ENCODE results near the gene KIAA1671. TPM values are rescaled to one million over a fixed set of nuclear protein-coding genes. Genes with fewer than 3 reads are reported as not detected.

KIAA1671 gene
- total RNA-seq, 1 donor from 2014 or later = 28.5 TPM

GRCh38 chr22:25102722-25103121 lies 150.2 kb downstream of the KIAA1671 start:
- no peaks in the 10 kb centered on the region for H3K9me3 Mint-ChIP-seq (ENCODE audit: low read depth)
- no peaks in the 10 kb centered on the region for H3K27me3 Mint-ChIP-seq (ENCODE audit: low read depth)
- no peak overlapping the region for H3K27ac Mint-ChIP-seq (ENCODE audit: unreplicated experiment)
- no peak for DNase-seq (ENCODE audit: low spot score)
- H3K4me1 Mint-ChIP-seq (ENCODE audit: low read depth) = peaks cover 32% of the 10 kb centered on the region
- H3K36me3 Mint-ChIP-seq (ENCODE audit: low read depth) = no peaks in the 10 kb centered on the region
- H3K4me3 Mint-ChIP-seq (ENCODE audit: unreplicated experiment) = no peak overlapping the region
- TF ChIP-seq CTCF (IDR thresholded peaks at IDR 0.05) = no peak

- Mint-ChIP-seq H3K4me3 (ENCODE audit: unreplicated experiment) (no peak overlapping the region), H3K4me1 (ENCODE audit: low read depth) (peaks cover 16% of the 10 kb centered on the region), H3K36me3 (ENCODE audit: low read depth) (no peaks in the 10 kb centered on the region), H3K27ac (ENCODE audit: unreplicated experiment) (no peak overlapping the region), H3K9me3 (ENCODE audit: low read depth) (no peaks in the 10 kb centered on the region), H3K27me3 (ENCODE audit: low read depth) (no peaks in the 10 kb centered on the region)
- DNase-seq (ENCODE audit: low spot score) = no peak
- TF ChIP-seq CTCF (IDR thresholded peaks at IDR 0.05) = no peak
Measured at GRCh38 chr22:25104367-25104766, 151.9 kb downstream of the KIAA1671 start.

GRCh38 chr22:25105817-25106650 lies 153.5 kb downstream of the KIAA1671 start:
- Mint-ChIP-seq H3K27me3 (ENCODE audit: low read depth) (no peaks in the 10 kb centered on the region), H3K4me3 (ENCODE audit: unreplicated experiment) (no peak overlapping the region), H3K4me1 (ENCODE audit: low read depth) (peaks cover 21% of the 10 kb centered on the region), H3K9me3 (ENCODE audit: low read depth) (no peaks in the 10 kb centered on the region), H3K36me3 (ENCODE audit: low read depth) (no peaks in the 10 kb centered on the region), H3K27ac (ENCODE audit: unreplicated experiment) (no peak overlapping the region)
- TF ChIP-seq CTCF (IDR thresholded peaks at IDR 0.05) = no peak
- DNase-seq (ENCODE audit: low spot score) = no peak

GRCh38 chr22:25109878-25110595 lies 157.5 kb downstream of the KIAA1671 start:
- H3K27ac Mint-ChIP-seq (ENCODE audit: unreplicated experiment) = peak overlapping the region; percentile 98
- H3K4me3 Mint-ChIP-seq (ENCODE audit: unreplicated experiment) = no peak overlapping the region
- H3K27me3 Mint-ChIP-seq (ENCODE audit: low read depth) = no peaks in the 10 kb centered on the region
- DNase-seq (ENCODE audit: low spot score) = no peak
- TF ChIP-seq CTCF (IDR thresholded peaks at IDR 0.05) = no peak
- H3K9me3 Mint-ChIP-seq (ENCODE audit: low read depth) = no peaks in the 10 kb centered on the region
- no peaks in the 10 kb centered on the region for H3K36me3 Mint-ChIP-seq (ENCODE audit: low read depth)
- H3K4me1 Mint-ChIP-seq (ENCODE audit: low read depth) = peaks cover 33% of the 10 kb centered on the region

- Mint-ChIP-seq H3K27ac (ENCODE audit: unreplicated experiment) (peak overlapping the region; percentile 98), H3K9me3 (ENCODE audit: low read depth) (no peaks in the 10 kb centered on the region), H3K27me3 (ENCODE audit: low read depth) (no peaks in the 10 kb centered on the region), H3K4me3 (ENCODE audit: unreplicated experiment) (peak overlapping the region; percentile 75), H3K4me1 (ENCODE audit: low read depth) (peaks cover 33% of the 10 kb centered on the region), H3K36me3 (ENCODE audit: low read depth) (no peaks in the 10 kb centered on the region)
- TF ChIP-seq CTCF (IDR thresholded peaks at IDR 0.05) = no peak
- no peak for DNase-seq (ENCODE audit: low spot score)
Measured at GRCh38 chr22:25110596-25110845, 158.0 kb downstream of the KIAA1671 start.
